H1 (cell line): ENCODE data around the gene TMEM255B. TPM values are rescaled to one million over a fixed set of nuclear protein-coding genes. Genes with fewer than 3 reads are reported as not detected.

Experiments used
- CHD7 ChIP-seq: fragments of 300-600 bp; sonication (generic); IDR thresholded peaks from 2 replicates; pipeline ENCODE4 v1.7.1; 2012; ENCODE audit warnings: low read length, moderate library complexity, mild to moderate bottlenecking, inconsistent platforms; ENCODE audit not compliant: insufficient replicate concordance
- NANOG ChIP-seq: IDR thresholded peaks from 2 replicates; pipeline ENCODE4 v1.6.1; 2011; ENCODE audit warnings: low read length, low read depth, mild to moderate bottlenecking, inconsistent platforms; ENCODE audit not compliant: insufficient read depth, poor library complexity, severe bottlenecking
- POLR2A ChIP-seq, 2 experiments: IDR thresholded peaks; 1 replicate in 1 of 2; 2 replicates in 1 of 2; pipeline ENCODE4 v1.6.1; 2011; ENCODE audit warnings: low read depth in 2 of 2, low read length in 2 of 2, mild to moderate bottlenecking in 2 of 2; ENCODE audit errors: control extremely low read depth in 1 of 2
- polyA plus RNA-seq, 7 experiments: library from polyadenylated mRNA; depleted of rRNA in 3 of 7; stranded (reverse) in 5 of 7; unstranded in 2 of 7; fragments of >200 nt in 5 of 7; fragments of 200-250 nt in 2 of 7; gene quantifications; 1 replicate in 5 of 7; 2 replicates in 1 of 7; 4 replicates in 1 of 7; pipeline versions ENCODE4 v1.2.1 to v1.2.3, GENCODE V29; 2011 to 2013; ENCODE audit warnings: missing spikeins in 2 of 7, mixed read lengths in 2 of 7
- total RNA-seq: library from RNA; stranded (reverse); fragmentation: NEBNext Ultra II Directional; extraction: Animal tissue kit (Norgen Biotek cat#: 25700); gene quantifications from 2 replicates; pipeline ENCODE4 v1.2.1, GENCODE V29; 2021

TMEM255B gene
- total and polyA plus RNA-seq, 2 of the 8 experiments (the other 6 are each of a cell fraction or from before 2014, with no cell fraction given), result 3.4 to 4.4 TPM

GRCh38 chr13:113789167-113789566 lies 30.1 kb downstream of the TMEM255B start (continued):
- no peak for TF ChIP-seq CHD7
- no peak for TF ChIP-seq POLR2A (IDR thresholded peaks at IDR 0.05; ENCODE audit: control extremely low read depth in 1 of 2, low read depth in 2 of 2, low read length in 2 of 2)
- TF ChIP-seq NANOG, result no peak
